GM19372 (cell line): ENCODE measurements around the gene RASA2.

ENCODE experiments used
- ATAC-seq: cut with Tn5 transposase; IDR thresholded peaks from one replicate; pipeline ENCODE4 v1.9.1; 2021; ENCODE audit warnings: mild to moderate bottlenecking, low read depth, moderate library complexity; ENCODE audit not compliant: unreplicated experiment

RASA2 gene

GRCh38 chr3:141557961-141558706 lies 71.3 kb downstream of the RASA2 start:
- no peak for ATAC-seq

- no peak for ATAC-seq
These were observed 74.7 kb downstream of the RASA2 start for GRCh38 chr3:141561426-141562034.

- ATAC-seq: no peak
These were observed 77.4 kb downstream of the RASA2 start for GRCh38 chr3:141564241-141564640.

GRCh38 chr3:141570068-141570467 lies 83.2 kb downstream of the RASA2 start:
- ATAC-seq: no peak

GRCh38 chr3:141575879-141576743 lies 89.3 kb downstream of the RASA2 start:
- no peak for ATAC-seq

GRCh38 chr3:141576744-141577052 lies 89.9 kb downstream of the RASA2 start:
- ATAC-seq: no peak

GRCh38 chr3:141578202-141578973 lies 91.6 kb downstream of the RASA2 start:
- no peak for ATAC-seq

GRCh38 chr3:141594357-141594756 lies 107.5 kb downstream of the RASA2 start:
- ATAC-seq: no peak

GRCh38 chr3:141597931-141598330 lies 111.1 kb downstream of the RASA2 start:
- no peak for ATAC-seq

GRCh38 chr3:141600331-141600730 lies 113.5 kb downstream of the RASA2 start:
- no peak for ATAC-seq

- ATAC-seq: no peak
These were observed 115.9 kb downstream of the RASA2 start for GRCh38 chr3:141602706-141603105.

GRCh38 chr3:141603473-141604035 lies 116.7 kb downstream of the RASA2 start:
- no peak for ATAC-seq

- no peak for ATAC-seq
These were observed 119.1 kb downstream of the RASA2 start for GRCh38 chr3:141605883-141606282.

- ATAC-seq: no peak
These were observed 121.6 kb downstream of the RASA2 start for GRCh38 chr3:141608438-141608837.

GRCh38 chr3:141610939-141611338 lies 124.1 kb downstream of the RASA2 start:
- no peak for ATAC-seq

GRCh38 chr3:141618103-141618910 lies 131.5 kb downstream of the RASA2 start:
- no peak for ATAC-seq

- ATAC-seq: no peak
These were observed 132.1 kb downstream of the RASA2 start for GRCh38 chr3:141618938-141619337.

- ATAC-seq: no peak
These were observed 132.6 kb downstream of the RASA2 start for GRCh38 chr3:141619450-141619849.

- no peak for ATAC-seq
These were observed 136.9 kb downstream of the RASA2 start for GRCh38 chr3:141623691-141624090.

- no peak for ATAC-seq
These were observed 138.7 kb downstream of the RASA2 start for GRCh38 chr3:141625506-141625905.
